ENCODE results near the gene MAP3K20. TPM values are rescaled to one million over a fixed set of nuclear protein-coding genes. Genes with fewer than 3 reads are reported as not detected.
A peak's percentile ranks its signal among the peaks of the same experiment; 100 is the strongest.
"Not testable (repeated sequence)": the region's sequence is repeated elsewhere in the genome, so short reads cannot be mapped to it uniquely, and the experiment has no call there.

Gene MAP3K20
- total RNA-seq, 1 experiment from 2014 or later = 7.1 TPM

GRCh38 chr2:173195100-173195499 is 119.5 kb downstream of the MAP3K20 start:
- H3K4me3 ChIP-seq (ENCODE audit: insufficient read depth, low read depth, low read length) = no peak overlapping the region
- H3K27me3 ChIP-seq (ENCODE audit: control insufficient read depth, insufficient read depth, low read length) = no peaks in the 10 kb centered on the region
- no peaks in the 10 kb centered on the region for H3K36me3 ChIP-seq (replicated peaks; ENCODE audit: control insufficient read depth, insufficient read depth, low read length)

DNA sequence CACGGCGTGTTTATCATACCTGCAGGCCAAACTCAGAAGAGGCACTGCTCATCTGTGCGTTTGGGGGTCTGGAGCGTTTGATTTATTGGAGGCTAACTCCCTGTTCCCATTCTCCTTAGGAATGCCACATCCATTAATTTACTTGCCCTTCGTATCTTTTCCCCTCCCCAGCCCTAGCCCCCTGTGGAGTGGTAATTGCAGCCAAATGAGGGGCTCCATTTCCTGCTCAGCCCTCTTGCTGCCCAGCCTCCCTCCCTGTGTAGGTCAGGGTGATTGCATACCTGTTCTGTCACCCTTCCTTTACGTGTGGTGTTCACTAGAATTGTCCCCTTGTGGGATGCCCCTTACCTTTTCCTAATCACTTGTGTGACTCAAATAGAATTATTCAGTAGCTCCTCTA is 120.4 kb downstream of the MAP3K20 start:
- Histone ChIP-seq H3K4me3 (ENCODE audit: insufficient read depth, low read depth, low read length) (no peak overlapping the region), H3K36me3 (replicated peaks; ENCODE audit: control insufficient read depth, insufficient read depth, low read length) (no peaks in the 10 kb centered on the region), H3K27me3 (ENCODE audit: control insufficient read depth, insufficient read depth, low read length) (no peaks in the 10 kb centered on the region)
- DNase-seq = peak; percentile 17

More at GRCh38 chr2:173195100-173195499, 119.5 kb downstream of the MAP3K20 start:
- DNase-seq = no peak

DNA sequence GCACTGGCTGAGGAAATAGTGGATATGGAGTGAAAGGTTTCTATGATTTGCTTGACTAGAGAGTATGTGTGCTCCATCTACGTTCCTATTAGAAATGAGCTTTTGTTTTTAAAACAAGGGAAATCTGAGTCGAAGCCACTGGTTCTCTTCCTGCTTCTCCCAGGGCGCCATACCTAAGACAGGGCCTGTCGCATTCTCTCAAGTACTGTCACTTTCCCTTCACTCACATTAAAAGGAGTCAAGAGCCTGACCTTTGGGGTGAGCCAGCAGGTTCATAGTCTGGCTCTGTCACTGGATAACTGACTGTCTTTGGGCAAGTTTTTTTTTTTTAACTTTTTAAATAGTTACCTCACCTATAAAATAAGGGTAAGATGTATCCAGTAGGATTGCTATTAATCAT is 121.0 kb downstream of the MAP3K20 start:
- no peaks in the 10 kb centered on the region for H3K27me3 ChIP-seq (ENCODE audit: control insufficient read depth, insufficient read depth, low read length)
- DNase-seq = no peak
- H3K4me3 ChIP-seq (ENCODE audit: insufficient read depth, low read depth, low read length) = no peak overlapping the region
- no peaks in the 10 kb centered on the region for H3K36me3 ChIP-seq (replicated peaks; ENCODE audit: control insufficient read depth, insufficient read depth, low read length)

DNA sequence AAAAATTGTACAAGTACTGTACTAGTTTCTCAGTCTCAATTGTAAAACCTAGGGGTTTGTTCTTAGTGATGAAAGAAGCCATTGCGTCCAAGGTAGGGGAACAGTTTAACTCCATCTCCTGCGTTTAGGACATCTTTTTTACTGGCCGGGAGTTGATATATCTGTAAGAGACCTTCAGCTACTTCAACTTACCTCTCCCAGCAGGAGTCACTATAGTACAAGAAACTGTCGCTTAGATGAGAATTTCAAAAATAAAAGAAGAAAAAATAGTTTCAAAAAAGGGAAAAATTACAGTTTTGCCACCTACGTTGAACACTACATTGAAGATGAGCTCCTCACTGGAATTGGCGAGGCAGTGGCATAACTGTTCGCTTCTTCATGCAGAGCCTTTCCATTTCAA is 122.7 kb downstream of the MAP3K20 start:
- H3K4me3 ChIP-seq (ENCODE audit: insufficient read depth, low read depth, low read length) = no peak overlapping the region
- no peak for DNase-seq
- H3K27me3 ChIP-seq (ENCODE audit: control insufficient read depth, insufficient read depth, low read length) = no peaks in the 10 kb centered on the region
- H3K36me3 ChIP-seq (replicated peaks; ENCODE audit: control insufficient read depth, insufficient read depth, low read length) = no peaks in the 10 kb centered on the region

GRCh38 chr2:173199294-173199693 is 123.6 kb downstream of the MAP3K20 start:
- no peaks in the 10 kb centered on the region for H3K27me3 ChIP-seq (ENCODE audit: control insufficient read depth, insufficient read depth, low read length)
- DNase-seq = no peak
- H3K4me3 ChIP-seq (ENCODE audit: insufficient read depth, low read depth, low read length) = no peak overlapping the region

GRCh38 chr2:173202570-173202969 is 126.9 kb downstream of the MAP3K20 start:
- Histone ChIP-seq H3K36me3 (replicated peaks; ENCODE audit: control insufficient read depth, insufficient read depth, low read length) (no peaks in the 10 kb centered on the region), H3K4me3 (ENCODE audit: insufficient read depth, low read depth, low read length) (no peak overlapping the region), H3K27me3 (ENCODE audit: control insufficient read depth, insufficient read depth, low read length) (no peaks in the 10 kb centered on the region)
- DNase-seq = no peak

More at GRCh38 chr2:173199294-173199693, 123.6 kb downstream of the MAP3K20 start:
- H3K36me3 ChIP-seq (replicated peaks; ENCODE audit: control insufficient read depth, insufficient read depth, low read length) = no peaks in the 10 kb centered on the region

DNA sequence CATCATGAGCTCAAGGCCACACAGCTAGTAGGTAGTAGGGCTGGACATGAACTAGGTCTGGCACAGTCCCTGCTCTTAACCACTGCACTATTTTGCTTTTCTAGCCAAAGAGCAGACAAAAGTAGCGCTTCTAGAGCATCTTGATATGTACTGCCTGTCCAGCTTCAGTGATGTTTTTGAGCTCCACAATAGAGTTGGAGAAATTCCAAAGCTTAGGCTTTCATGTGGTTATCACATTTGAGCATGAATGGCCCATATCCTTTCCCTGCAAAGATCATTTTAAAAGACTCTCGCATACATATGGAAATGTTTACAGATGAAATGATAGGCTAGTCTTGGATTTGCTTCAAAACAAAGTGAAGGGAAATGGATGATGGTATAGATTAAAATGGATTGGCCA is 128.7 kb downstream of the MAP3K20 start:
- Histone ChIP-seq H3K36me3 (replicated peaks; ENCODE audit: control insufficient read depth, insufficient read depth, low read length) (no peaks in the 10 kb centered on the region), H3K27me3 (ENCODE audit: control insufficient read depth, insufficient read depth, low read length) (no peaks in the 10 kb centered on the region), H3K4me3 (ENCODE audit: insufficient read depth, low read depth, low read length) (no peak overlapping the region)
- no peak for DNase-seq

GRCh38 chr2:173205375-173205774 is 129.7 kb downstream of the MAP3K20 start:
- no peak for DNase-seq
- H3K36me3 ChIP-seq (replicated peaks; ENCODE audit: control insufficient read depth, insufficient read depth, low read length) = no peaks in the 10 kb centered on the region
- no peaks in the 10 kb centered on the region for H3K27me3 ChIP-seq (ENCODE audit: control insufficient read depth, insufficient read depth, low read length)
- H3K4me3 ChIP-seq (ENCODE audit: insufficient read depth, low read depth, low read length) = no peak overlapping the region

DNA sequence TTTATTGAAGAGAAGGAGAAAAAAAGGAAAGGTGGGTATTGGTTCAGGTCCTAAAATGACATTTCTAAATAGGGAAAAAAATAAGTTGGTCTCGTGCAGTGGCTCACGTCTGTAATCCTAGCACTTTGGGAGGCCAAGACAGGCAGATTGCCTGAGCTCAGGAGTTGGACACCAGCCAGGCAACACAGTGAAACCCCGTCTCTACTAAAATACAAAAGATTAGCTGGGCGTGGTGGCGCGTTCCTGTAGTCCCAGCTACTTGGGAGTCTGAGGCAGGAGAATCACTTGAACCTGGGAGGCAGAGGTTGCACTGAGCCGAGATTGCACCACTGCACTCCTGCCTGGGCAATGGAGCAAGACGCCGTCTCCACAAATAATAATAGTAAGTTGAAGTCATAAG is 131.5 kb downstream of the MAP3K20 start:
- DNase-seq; H3K4me3 ChIP-seq (ENCODE audit: insufficient read depth, low read depth, low read length); H3K27me3 ChIP-seq (ENCODE audit: control insufficient read depth, insufficient read depth, low read length); H3K36me3 ChIP-seq (replicated peaks; ENCODE audit: control insufficient read depth, insufficient read depth, low read length): not testable (repeated sequence)

- no peak overlapping the region for H3K4me3 ChIP-seq (ENCODE audit: insufficient read depth, low read depth, low read length)
- peak; percentile 66 for DNase-seq
- no peaks in the 10 kb centered on the region for H3K27me3 ChIP-seq (ENCODE audit: control insufficient read depth, insufficient read depth, low read length)
- no peaks in the 10 kb centered on the region for H3K36me3 ChIP-seq (replicated peaks; ENCODE audit: control insufficient read depth, insufficient read depth, low read length)
These were observed 134.9 kb downstream of the MAP3K20 start for GRCh38 chr2:173210270-173211196.

DNA sequence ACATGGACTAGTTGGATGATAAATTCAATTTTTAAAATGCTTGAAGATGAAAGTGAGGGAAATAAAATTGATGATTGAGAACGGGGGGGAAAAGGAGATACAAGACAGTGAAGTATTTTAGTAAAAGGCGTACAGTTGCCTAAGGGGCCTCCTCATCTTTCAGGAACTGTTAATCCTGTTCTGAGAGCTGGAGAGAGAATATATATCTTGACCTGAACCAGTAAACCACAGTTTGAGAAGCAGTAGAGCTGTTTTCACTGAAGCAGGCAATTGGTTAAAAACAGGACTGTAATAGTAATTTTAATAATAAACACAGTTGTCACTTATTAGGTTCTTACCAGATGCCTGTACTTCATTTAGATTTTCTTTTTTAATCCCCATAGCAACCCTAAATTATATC is 137.5 kb downstream of the MAP3K20 start:
- Histone ChIP-seq H3K36me3 (replicated peaks; ENCODE audit: control insufficient read depth, insufficient read depth, low read length) (no peaks in the 10 kb centered on the region), H3K27me3 (ENCODE audit: control insufficient read depth, insufficient read depth, low read length) (no peaks in the 10 kb centered on the region), H3K4me3 (ENCODE audit: insufficient read depth, low read depth, low read length) (no peak overlapping the region)
- DNase-seq = no peak

DNA sequence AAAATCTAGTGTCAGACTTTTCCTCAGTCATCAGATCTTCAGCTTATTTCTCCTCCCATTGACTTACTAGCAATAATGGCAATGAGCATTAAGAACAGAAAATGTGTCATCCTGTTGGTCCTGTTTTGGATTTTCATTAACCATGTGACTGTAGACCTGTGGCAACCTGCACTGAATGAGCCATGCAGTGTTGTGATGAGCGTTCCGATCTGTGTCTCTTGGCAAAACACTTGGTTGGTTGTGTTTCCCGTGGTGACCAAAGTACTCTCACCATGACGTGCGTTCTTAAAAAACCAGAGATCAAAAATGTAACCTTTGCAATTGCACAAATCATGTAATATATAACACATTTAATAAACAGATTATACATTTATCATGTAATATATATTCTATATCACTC is 138.6 kb downstream of the MAP3K20 start:
- H3K4me3 ChIP-seq (ENCODE audit: insufficient read depth, low read depth, low read length) = no peak overlapping the region
- no peak for DNase-seq
- H3K27me3 ChIP-seq (ENCODE audit: control insufficient read depth, insufficient read depth, low read length) = no peaks in the 10 kb centered on the region
- H3K36me3 ChIP-seq (replicated peaks; ENCODE audit: control insufficient read depth, insufficient read depth, low read length) = no peaks in the 10 kb centered on the region

DNA sequence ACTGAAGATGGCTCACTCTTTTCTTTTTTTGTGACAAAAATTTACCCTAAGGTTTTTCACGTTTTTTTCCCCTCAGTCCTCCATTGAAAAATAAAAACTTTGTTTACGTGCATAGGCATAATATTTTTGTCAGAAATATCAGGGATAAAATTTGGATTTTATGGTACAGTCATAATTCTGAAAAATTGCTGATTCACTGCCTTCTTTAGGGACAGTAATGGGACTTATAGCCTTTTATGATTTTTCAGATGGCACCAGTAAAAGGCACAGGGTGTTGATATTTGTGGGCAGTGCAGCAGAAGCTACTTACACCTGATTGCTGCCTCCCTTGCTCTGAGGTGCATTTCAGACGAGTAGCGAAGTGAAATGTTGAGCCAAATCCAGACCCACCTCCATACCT is 139.7 kb downstream of the MAP3K20 start:
- Histone ChIP-seq H3K4me3 (ENCODE audit: insufficient read depth, low read depth, low read length) (no peak overlapping the region), H3K36me3 (replicated peaks; ENCODE audit: control insufficient read depth, insufficient read depth, low read length) (no peaks in the 10 kb centered on the region), H3K27me3 (ENCODE audit: control insufficient read depth, insufficient read depth, low read length) (no peaks in the 10 kb centered on the region)
- no peak for DNase-seq

DNA sequence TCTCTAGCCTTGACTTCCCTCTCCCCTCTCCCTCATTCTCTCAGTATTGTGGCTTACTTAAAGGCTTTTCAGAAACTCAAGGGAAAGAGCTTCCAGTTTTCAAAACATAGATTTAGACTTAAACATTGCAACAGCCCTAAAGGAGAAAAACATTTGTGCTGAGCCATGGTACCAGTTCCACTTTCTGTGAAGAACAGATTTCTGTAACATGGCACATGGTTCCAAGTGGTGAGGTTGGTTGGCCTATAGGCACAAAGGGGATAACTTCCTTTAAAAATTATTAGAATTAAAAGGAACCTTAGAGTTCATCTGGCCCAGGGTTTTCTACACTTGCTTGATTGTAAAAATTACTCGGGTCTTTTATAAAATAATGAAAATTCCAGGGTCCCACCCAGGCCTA is 140.4 kb downstream of the MAP3K20 start:
- no peak for DNase-seq
- no peaks in the 10 kb centered on the region for H3K36me3 ChIP-seq (replicated peaks; ENCODE audit: control insufficient read depth, insufficient read depth, low read length)
- no peaks in the 10 kb centered on the region for H3K27me3 ChIP-seq (ENCODE audit: control insufficient read depth, insufficient read depth, low read length)

GRCh38 chr2:173216668-173217067 is 141.0 kb downstream of the MAP3K20 start:
- Histone ChIP-seq H3K36me3 (replicated peaks; ENCODE audit: control insufficient read depth, insufficient read depth, low read length) (no peaks in the 10 kb centered on the region), H3K4me3 (ENCODE audit: insufficient read depth, low read depth, low read length) (no peak overlapping the region), H3K27me3 (ENCODE audit: control insufficient read depth, insufficient read depth, low read length) (no peaks in the 10 kb centered on the region)
- no peak for DNase-seq

More for the DNA sequence above, 140.4 kb downstream of the MAP3K20 start:
- no peak overlapping the region for H3K4me3 ChIP-seq (ENCODE audit: insufficient read depth, low read depth, low read length)

All from H7 (cell line).